ENCODE results near the gene CELF5. TPM values are rescaled to one million over a fixed set of nuclear protein-coding genes. Genes with fewer than 3 reads are reported as not detected.

CELF5 gene
- total and polyA plus RNA-seq, 9 of the 15 experiments (the other 6 are each of a cell fraction or from before 2014, with no cell fraction given): 0.01 to 0.56 (median 0.22) TPM

- in situ Hi-C loops (cut with MboI): no loop called here
- FAIRE-seq: no peak
- H3K36me3 ChIP-seq (ENCODE audit: control insufficient read depth, insufficient read depth, low read length): peaks cover 76% of the 10 kb centered on the region; the same call in 2 of the 3 replicates
Observed at GRCh38 chr19:3201911-3202310, 22.6 kb upstream of the CELF5 start.

More at GRCh38 chr19:3201911-3202310, 22.6 kb upstream of the CELF5 start:
- H3K4me3 ChIP-seq: no peak overlapping the region
- H3K9me3 ChIP-seq (replicated peaks; ENCODE audit: control insufficient read depth, insufficient read depth, low read depth, low read length): no peaks in the 10 kb centered on the region
- TF ChIP-seq ZNF184 (CRISPR knock-in tag; IDR thresholded peaks at IDR 0.05): no peak
- TF ChIP-seq LARP7 (IDR thresholded peaks at IDR 0.05): no peak
- no peak for TF ChIP-seq KAT2B (IDR thresholded peaks at IDR 0.05; ENCODE audit: low read depth, low read length)
- no peak for TF ChIP-seq NKRF (IDR thresholded peaks at IDR 0.05; ENCODE audit: borderline replicate concordance)
- no peak for TF ChIP-seq NFATC3 (IDR thresholded peaks at IDR 0.05)
- no peak for TF ChIP-seq PRPF4 (IDR thresholded peaks at IDR 0.05; ENCODE audit: insufficient read depth, low read depth, low read length, poor library complexity, severe bottlenecking)
- 91% methylated on average over 9 of the region's 14 CpGs for WGBS (ENCODE audit: insufficient coverage, low coverage, missing lambda C conversion rate)
- ChIA-PET CTCF (ENCODE audit: low intra/inter-chr PET ratio) (interaction anchor here (0.6 kb wide), 1 partner anchor 235 kb away, joined by 6 read pairs; no protein-coding TSS in a partner anchor), POLR2A (no interaction called here)
- no peak overlapping the region for H3K9ac ChIP-seq (ENCODE audit: insufficient read depth in 1 of 2, low read depth in 2 of 2, low read length in 2 of 2)
- BruUV-seq (replicated peaks): no TSS peak
- ATAC-seq: no peak
- intact Hi-C loops (cut with micrococcal nuclease): no loop called here
- no peaks in the 10 kb centered on the region for H3K9me1 ChIP-seq (ENCODE audit: control insufficient read depth, insufficient read depth, low read length)
- no peak for DNase-seq (ENCODE audit: extremely low read depth in 1 of 4, low spot score in 3 of 4)
- H3K27me3 ChIP-seq (ENCODE audit: control insufficient read depth in 2 of 2, insufficient read depth in 2 of 2, low read length in 2 of 2): no peaks in the 10 kb centered on the region
- peaks cover 0 to 41% of the 10 kb centered on the region in 2 experiments; a peak in 2 of 5 replicates for H3K4me1 ChIP-seq (replicated peaks in 1 of 2; ENCODE audit: control insufficient read depth in 2 of 2, insufficient read depth in 2 of 2, low read length in 2 of 2)
- H3K79me2 ChIP-seq (ENCODE audit: control insufficient read depth, insufficient read depth, low read length): no peaks in the 10 kb centered on the region
- no peak overlapping the region for H2AFZ ChIP-seq (ENCODE audit: low read depth, low read length)
- H3K27ac ChIP-seq (ENCODE audit: extremely low read depth, low read depth, low read length): no peak overlapping the region
- H3K4me2 ChIP-seq (ENCODE audit: insufficient read depth, low read length): no peak overlapping the region
- no peaks in the 10 kb centered on the region for H4K20me1 ChIP-seq (replicated peaks; ENCODE audit: control insufficient read depth, insufficient read depth, low read length)

All from K562 (cell line).